Measurements from ENCODE around the gene NDUFA8. TPM values are rescaled to one million over a fixed set of nuclear protein-coding genes. Genes with fewer than 3 reads are reported as not detected.

The NDUFA8 gene
- total RNA-seq, 1 experiment from 2014 or later, result 105 TPM

DNA sequence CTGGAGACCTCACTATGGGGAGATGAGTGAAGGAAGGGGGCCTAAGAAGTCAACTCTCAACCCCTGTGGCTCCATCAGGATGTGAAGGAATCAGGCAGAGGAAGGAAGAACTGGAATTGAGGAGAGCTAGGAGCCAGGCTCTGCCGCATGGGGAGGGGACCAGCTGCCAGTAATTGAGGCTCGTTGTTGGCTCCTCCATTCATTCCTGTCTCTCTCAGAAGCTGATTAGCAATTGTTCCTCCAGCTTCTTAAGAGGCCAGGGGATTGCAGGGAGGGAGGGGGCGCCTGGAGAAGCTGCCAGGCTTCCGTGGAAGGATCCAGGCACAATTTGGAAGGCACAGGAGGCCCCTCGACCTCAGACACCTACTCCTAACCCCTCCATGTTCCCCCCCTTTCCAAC, 46.0 kb downstream of the NDUFA8 start:
- H3K27me3 ChIP-seq (replicated peaks; ENCODE audit: insufficient read depth, low read depth, low read length, poor library complexity), result no peaks in the 10 kb centered on the region
- POLR2A ChIA-PET (ENCODE audit: low non-redundant PET), result no interaction called here
- TF ChIP-seq EZH2 (IDR thresholded peaks at IDR 0.05; ENCODE audit: borderline replicate concordance, low read depth, low read length, poor library complexity, severe bottlenecking) (no peak), CTCF (conservative IDR thresholded peaks at IDR 0.05; ENCODE audit: low read depth, low read length) (no peak)
- no peak overlapping the region for H3K27ac ChIP-seq (ENCODE audit: low read depth, low read length, poor library complexity, severe bottlenecking)
- no peaks in the 10 kb centered on the region for H3K4me1 ChIP-seq (ENCODE audit: insufficient read depth, low read length, poor library complexity, severe bottlenecking)
- intact Hi-C loops (cut with micrococcal nuclease; ENCODE audit: unreplicated experiment), result no loop called here
- CTCF ChIA-PET, result interaction anchor here (0.5 kb wide), 1 partner anchor 535 kb away, joined by 3 read pairs; no protein-coding TSS in a partner anchor
- no peak for DNase-seq (ENCODE audit: low spot score)
- no TSS peak for BruUV-seq (replicated peaks)
- no peak overlapping the region for H3K4me3 ChIP-seq (ENCODE audit: low read depth, low read length, poor library complexity, severe bottlenecking)
- no peaks in the 10 kb centered on the region for H3K36me3 ChIP-seq (ENCODE audit: insufficient read depth, low read length, poor library complexity, severe bottlenecking)
- no peaks in the 10 kb centered on the region for H3K9me3 ChIP-seq (ENCODE audit: low read depth, low read length, poor library complexity, severe bottlenecking)

- Histone ChIP-seq H3K36me3 (ENCODE audit: insufficient read depth, low read length, poor library complexity, severe bottlenecking) (no peaks in the 10 kb centered on the region), H3K27ac (ENCODE audit: low read depth, low read length, poor library complexity, severe bottlenecking) (no peak overlapping the region), H3K27me3 (replicated peaks; ENCODE audit: insufficient read depth, low read depth, low read length, poor library complexity) (no peaks in the 10 kb centered on the region), H3K4me3 (ENCODE audit: low read depth, low read length, poor library complexity, severe bottlenecking) (no peak overlapping the region), H3K4me1 (ENCODE audit: insufficient read depth, low read length, poor library complexity, severe bottlenecking) (no peaks in the 10 kb centered on the region), H3K9me3 (ENCODE audit: low read depth, low read length, poor library complexity, severe bottlenecking) (no peaks in the 10 kb centered on the region)
- DNase-seq (ENCODE audit: low spot score), result no peak
- TF ChIP-seq EZH2 (IDR thresholded peaks at IDR 0.05; ENCODE audit: borderline replicate concordance, low read depth, low read length, poor library complexity, severe bottlenecking) (no peak), CTCF (conservative IDR thresholded peaks at IDR 0.05; ENCODE audit: low read depth, low read length) (no peak)
- intact Hi-C loops (cut with micrococcal nuclease; ENCODE audit: unreplicated experiment), result no loop called here
- ChIA-PET CTCF (no interaction called here), POLR2A (ENCODE audit: low non-redundant PET) (no interaction called here)
- no TSS peak for BruUV-seq (replicated peaks)
Observed at GRCh38 chr9:122112238-122112637, 47.3 kb downstream of the NDUFA8 start.

- intact Hi-C loops (cut with micrococcal nuclease; ENCODE audit: unreplicated experiment), result no loop called here
- H3K4me3 ChIP-seq (ENCODE audit: low read depth, low read length, poor library complexity, severe bottlenecking), result no peak overlapping the region
- H3K27ac ChIP-seq (ENCODE audit: low read depth, low read length, poor library complexity, severe bottlenecking), result no peak overlapping the region
- no peak for DNase-seq (ENCODE audit: low spot score)
- no peaks in the 10 kb centered on the region for H3K9me3 ChIP-seq (ENCODE audit: low read depth, low read length, poor library complexity, severe bottlenecking)
- POLR2A ChIA-PET (ENCODE audit: low non-redundant PET), result no interaction called here
- H3K27me3 ChIP-seq (replicated peaks; ENCODE audit: insufficient read depth, low read depth, low read length, poor library complexity), result no peaks in the 10 kb centered on the region
- TF ChIP-seq EZH2 (IDR thresholded peaks at IDR 0.05; ENCODE audit: borderline replicate concordance, low read depth, low read length, poor library complexity, severe bottlenecking) (no peak), CTCF (conservative IDR thresholded peaks at IDR 0.05; ENCODE audit: low read depth, low read length) (no peak)
- CTCF ChIA-PET, result no interaction called here
- no peaks in the 10 kb centered on the region for H3K36me3 ChIP-seq (ENCODE audit: insufficient read depth, low read length, poor library complexity, severe bottlenecking)
- BruUV-seq (replicated peaks), result no TSS peak
- H3K4me1 ChIP-seq (ENCODE audit: insufficient read depth, low read length, poor library complexity, severe bottlenecking), result no peaks in the 10 kb centered on the region
Observed at GRCh38 chr9:122111413-122112085, 48.0 kb downstream of the NDUFA8 start.
